NCI-H1048 (cell line): ENCODE measurements around the gene DCUN1D4.
A peak's percentile ranks its signal among the peaks of the same experiment; 100 is the strongest.

ENCODE experiments used
- DNase-seq: peaks from one replicate; lab custom pipeline; 2025; lab: John Stamatoyannopoulos, UW

DCUN1D4 gene

GRCh38 chr4:51842554-51843308, at the start of gene DCUN1D4:
Gene DCUN1D4 (plus strand): TSS chr4:51843153. CDS start chr4:51843243, 90 bp downstream.
- peak; percentile 94 for DNase-seq

DNA sequence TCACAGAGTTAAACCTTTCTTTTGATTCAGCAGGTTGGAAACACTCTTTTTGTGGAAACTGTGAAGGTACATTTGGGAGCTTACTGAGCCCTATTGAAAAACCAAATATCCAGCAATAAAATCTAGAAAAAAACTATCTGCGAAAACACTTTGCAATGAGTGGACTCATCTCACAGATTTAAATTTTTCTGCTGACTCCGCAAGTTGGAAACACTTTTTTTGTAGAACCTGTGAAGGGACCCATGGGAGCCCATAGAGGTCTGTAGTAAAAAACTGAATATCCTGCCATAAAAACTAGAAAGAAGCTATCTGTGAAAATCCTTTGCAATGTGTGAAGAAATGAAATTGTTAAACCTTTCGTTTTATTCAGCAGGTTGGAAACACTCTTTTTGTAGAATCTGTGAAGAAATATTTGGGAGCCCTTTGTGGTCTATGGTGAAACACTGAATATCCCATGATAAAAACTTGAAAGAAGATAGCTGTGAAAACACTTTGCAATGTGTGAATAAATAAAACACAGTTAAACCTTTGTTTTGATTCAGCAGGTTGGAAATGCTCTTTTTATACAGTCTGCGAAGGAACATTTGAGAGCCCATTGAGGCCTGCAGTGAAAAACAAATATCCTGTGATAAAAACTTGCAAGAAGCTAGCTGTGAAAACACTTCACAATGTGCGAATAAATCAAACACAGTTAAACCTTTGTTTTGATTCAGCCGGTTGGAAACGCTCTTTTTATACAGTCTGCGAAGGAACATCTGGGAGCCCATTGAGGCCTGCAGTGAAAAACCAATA, 22.3 kb upstream of the DCUN1D4 start:
- no peak for DNase-seq

DNA sequence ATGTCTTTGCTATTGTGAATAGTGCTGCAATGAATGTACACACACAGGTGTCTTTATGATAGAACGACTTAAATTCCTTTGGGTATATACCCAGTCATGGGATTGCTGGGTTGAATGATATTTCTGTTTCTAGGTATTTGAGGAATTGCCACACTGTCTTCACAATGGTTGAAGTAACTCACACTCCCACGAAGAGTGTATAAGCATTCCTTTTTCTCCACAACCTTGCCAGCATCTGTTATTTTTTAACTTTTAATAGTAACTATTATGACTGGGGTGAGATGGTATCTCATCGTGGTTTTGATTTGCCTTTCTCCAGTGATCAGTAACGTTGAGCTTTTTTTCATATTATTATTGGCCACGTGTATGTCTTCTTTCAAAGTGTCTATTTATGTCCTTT, 17.6 kb upstream of the DCUN1D4 start:
- DNase-seq: no peak

- no peak for DNase-seq
These were observed 12.7 kb upstream of the DCUN1D4 start for GRCh38 chr4:51830156-51830720.

GRCh38 chr4:51831133-51831532, 11.8 kb upstream of the DCUN1D4 start:
- peak; percentile 12 for DNase-seq

DNA sequence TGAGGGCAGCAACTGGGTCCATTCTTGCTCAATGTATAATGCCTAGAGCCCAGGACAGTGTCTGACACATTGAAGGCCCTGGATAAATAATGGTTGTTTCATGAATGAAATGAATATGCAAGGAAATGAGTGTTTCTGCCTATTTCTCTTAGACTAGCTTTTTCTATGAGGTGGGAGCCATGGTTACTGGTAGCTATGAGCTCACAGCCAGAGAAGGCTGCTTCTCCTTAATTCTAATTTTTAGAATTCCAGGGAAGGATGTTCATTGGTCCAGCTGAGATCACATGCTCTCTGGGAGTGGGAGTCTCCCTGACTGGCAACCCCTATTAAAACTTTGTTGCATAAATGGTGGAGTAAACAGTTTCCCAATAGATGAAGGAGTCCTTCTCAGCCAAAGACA, 9.7 kb upstream of the DCUN1D4 start:
- DNase-seq: no peak

DNA sequence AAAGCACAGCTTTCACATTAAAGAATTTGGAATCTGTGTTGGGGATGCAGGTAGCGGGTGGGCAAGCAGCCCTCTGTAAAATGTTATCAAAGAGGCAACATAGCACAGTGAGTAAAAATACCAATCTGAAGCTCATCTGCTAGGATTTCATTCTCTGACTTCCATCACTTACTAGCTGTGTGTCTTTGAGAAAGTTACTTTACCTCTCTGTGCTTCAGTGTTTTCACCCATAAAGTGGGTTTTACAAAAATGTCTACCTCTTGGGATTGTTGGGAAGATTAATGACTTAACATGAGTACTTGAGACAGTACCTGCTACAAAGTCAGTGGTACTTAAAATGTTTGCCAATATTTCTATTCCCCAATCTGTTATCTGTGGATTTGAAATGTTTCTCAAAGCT, 7.9 kb upstream of the DCUN1D4 start:
- no peak for DNase-seq

GRCh38 chr4:51835855-51836254, 7.1 kb upstream of the DCUN1D4 start:
- no peak for DNase-seq

GRCh38 chr4:51836549-51836948, 6.4 kb upstream of the DCUN1D4 start:
- no peak for DNase-seq

DNA sequence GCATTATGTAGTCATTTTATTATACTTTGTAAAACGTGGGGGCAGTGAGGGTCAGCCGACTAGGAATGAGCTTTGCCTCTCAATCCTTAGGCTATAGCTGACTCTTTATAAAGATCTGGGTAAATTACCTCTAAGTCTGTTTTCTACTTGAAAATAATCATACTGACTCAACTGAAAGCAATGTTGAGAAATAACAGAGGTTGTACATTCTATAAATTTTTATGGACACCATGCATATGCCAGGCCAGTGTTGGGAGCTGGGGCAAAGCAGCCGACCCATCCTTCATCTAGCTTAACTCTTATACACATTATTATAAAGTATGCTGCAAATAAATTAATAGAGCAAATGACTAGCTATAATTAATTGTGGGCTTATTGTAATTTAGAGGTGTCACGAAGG, 2.2 kb upstream of the DCUN1D4 start:
- DNase-seq: no peak

DNA sequence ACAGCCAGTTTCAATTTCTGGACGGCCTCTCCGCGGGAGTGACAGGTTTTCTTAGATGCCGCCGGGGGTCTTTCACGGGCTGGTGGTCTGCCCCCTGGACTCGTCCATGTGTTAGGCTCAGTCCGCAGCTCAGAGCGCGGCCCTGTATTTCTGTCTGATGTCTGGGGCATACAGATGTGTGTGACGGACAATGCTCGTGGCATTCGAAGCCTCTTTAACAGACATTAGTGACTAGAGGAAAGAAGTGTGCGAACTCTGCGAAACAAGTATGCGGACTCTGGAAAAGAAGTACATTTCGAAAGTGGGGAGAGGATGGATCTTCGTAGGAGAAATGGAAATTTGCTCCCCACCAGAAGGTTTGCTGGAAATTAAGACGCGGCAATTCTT, 793 bp upstream of the DCUN1D4 start:
- no peak for DNase-seq

- no peak for DNase-seq
These were observed 578 bp downstream of the DCUN1D4 start for GRCh38 chr4:51843309-51844152.

- peak; percentile 82 for DNase-seq
These were observed 1.5 kb downstream of the DCUN1D4 start for GRCh38 chr4:51844153-51845054.

DNA sequence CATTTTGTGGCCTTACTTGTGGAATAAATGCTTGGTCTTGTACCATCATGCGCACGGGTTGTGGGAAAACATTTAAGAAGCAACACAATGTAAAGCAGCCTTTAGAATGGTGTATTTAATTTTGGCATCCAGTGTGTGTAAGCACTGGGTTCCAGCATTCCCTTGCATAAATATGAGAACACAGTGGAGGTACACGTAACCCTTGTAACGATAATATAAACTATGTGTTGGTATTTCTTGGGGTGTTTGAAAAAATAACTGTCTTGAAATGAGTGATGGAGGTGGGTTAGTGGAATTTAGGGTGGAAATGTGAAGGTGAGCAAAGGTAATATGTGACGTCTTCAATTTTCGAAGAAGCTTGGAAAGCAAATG, 2.1 kb downstream of the DCUN1D4 start:
- DNase-seq: no peak

- no peak for DNase-seq
These were observed 2.8 kb downstream of the DCUN1D4 start for GRCh38 chr4:51845711-51846110.

DNA sequence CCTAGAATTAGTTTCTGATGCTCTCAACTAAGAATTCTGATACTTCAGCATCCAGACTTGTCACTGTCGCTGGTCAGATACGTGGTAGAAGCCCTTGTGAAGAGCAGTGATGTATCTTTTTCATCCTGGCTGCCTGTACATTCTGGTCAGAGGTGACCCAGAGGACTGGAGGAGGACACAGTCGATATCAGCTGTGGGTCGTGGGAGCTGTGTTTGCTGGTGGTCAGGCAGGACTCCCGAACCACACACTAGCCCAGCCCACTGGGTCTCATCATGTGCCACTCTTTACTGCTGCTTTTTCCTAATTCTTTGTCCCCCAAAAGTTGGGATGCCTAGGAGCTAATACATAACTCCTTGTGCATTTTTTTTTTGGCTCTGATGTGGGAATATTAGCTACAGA, 6.5 kb downstream of the DCUN1D4 start:
- no peak for DNase-seq

DNA sequence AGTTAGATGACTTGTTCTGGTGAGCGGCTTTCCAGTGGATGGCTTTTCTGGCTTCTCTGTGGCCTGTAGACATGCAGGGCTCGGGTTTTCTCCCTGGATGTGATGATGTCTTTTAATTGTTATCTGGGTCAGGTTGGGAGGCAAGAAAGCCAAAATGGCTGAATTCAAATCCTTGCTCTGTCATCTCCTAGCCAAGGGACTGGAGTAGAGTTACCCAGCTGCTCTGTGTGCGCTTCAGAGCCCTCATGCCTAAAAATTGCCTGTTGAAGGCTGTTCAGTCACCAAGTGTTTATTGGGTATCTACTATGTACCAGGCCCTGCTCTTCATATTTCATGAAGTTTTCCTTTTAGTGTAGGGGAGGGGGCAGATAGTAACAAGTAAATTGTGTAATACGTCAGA, 7.3 kb downstream of the DCUN1D4 start:
- DNase-seq: no peak

DNA sequence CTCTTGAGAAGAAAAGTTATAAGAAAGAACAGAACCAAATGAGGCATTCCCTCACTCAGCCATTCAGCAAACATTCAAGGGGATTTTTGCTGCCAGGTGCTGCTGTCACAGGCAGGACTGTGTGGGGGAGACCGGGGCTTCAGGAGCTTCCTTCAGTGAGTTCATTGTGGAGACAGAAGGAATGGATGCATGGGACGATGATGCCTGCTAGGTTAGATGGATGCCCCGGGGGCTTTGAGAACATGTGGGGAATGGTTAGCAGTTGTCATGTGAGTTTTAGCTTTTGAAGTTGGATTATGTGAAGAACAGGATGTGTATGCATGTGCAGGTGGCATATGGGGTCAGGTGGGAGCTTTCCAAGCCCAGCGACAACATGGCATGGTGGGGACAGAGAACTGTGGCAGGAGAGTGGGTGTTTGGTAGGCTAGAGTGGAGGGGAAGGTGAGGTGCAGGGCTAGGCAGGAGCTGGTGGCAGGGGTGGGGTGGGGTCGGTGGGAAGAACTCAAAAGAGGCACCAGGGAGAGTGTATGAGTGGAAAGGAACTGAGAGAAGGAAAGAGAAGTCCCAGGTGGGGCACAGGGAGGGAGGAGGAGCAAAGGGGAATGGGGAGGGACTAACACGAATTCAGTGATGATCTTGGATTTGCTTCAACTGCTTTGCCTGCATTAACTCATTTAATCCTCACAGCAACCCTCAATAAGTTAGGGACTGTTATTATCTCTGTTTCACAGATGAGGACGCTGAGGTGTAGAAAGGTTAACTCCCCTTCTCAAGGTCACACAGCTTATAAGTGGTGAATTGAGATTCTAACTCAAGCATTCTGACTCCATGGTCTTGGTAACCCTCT, 8.4 kb downstream of the DCUN1D4 start:
- no peak for DNase-seq

- no peak for DNase-seq
These were observed 9.0 kb downstream of the DCUN1D4 start for GRCh38 chr4:51851937-51852290.

GRCh38 chr4:51853027-51853682, 10.2 kb downstream of the DCUN1D4 start:
- DNase-seq: no peak
